B cell (primary cell): ENCODE data around the gene ACR. TPM values are rescaled to one million over a fixed set of nuclear protein-coding genes. Genes with fewer than 3 reads are reported as not detected.

ENCODE experiments used
- ATAC-seq: fragments of 200-7000 bp; cut with Tn5 transposase; one replicate; pipeline ENCODE4 v1.10.0; 2021; ENCODE audit warnings: low read depth, mild to moderate bottlenecking, moderate number of reproducible peaks, moderate library complexity
- CTCF ChIA-PET: fragments of 350-600 bp; sonication (Branson Sonifier 250); formaldehyde crosslinking; loops from one replicate; lab custom pipeline; 2021; ENCODE audit warnings: antibody characterized with exemption, inconsistent platforms; lab: Charles Lee
- POLR2A ChIA-PET: fragments of 350-600 bp; sonication (Branson Sonifier 250); formaldehyde crosslinking; loops from one replicate; lab custom pipeline; 2021; ENCODE audit warnings: antibody characterized with exemption; lab: Charles Lee
- DNase-seq: peaks from one replicate; pipeline ENCODE4 v3.0.0; 2013
- H2AFZ ChIP-seq: 2 replicates; pipeline ENCODE4 v1.6.1; 2012; ENCODE audit warnings: mild to moderate bottlenecking, low read depth, low read length; ENCODE audit not compliant: insufficient read depth, poor library complexity, severe bottlenecking
- H3K27ac ChIP-seq, 2 donors: 1 replicate in 1 of 2; 2 replicates in 1 of 2; pipeline ENCODE4 v1.5.1; 2012 to 2013; ENCODE audit warnings: low read length in 2 of 2, mild to moderate bottlenecking in 2 of 2, moderate library complexity in 1 of 2
- H3K27me3 ChIP-seq, 4 experiments: fragments of 200-600 bp in 1 of 4; sonication (generic) in 1 of 4; replicated peaks in 1 of 4; 1 replicate in 2 of 4; 2 replicates in 2 of 4; pipeline versions ENCODE4 v1.6.1 to v1.7.0; 2013 to 2016; ENCODE audit warnings: low read length in 3 of 4, mild to moderate bottlenecking in 2 of 4, mixed read lengths in 1 of 4, moderate library complexity in 1 of 4; ENCODE audit not compliant: insufficient read depth in 4 of 4, control insufficient read depth in 3 of 4; ENCODE audit errors: control extremely low read depth in 1 of 4
- H3K36me3 ChIP-seq, 2 experiments: replicated peaks in 1 of 2; 1 replicate in 1 of 2; 2 replicates in 1 of 2; pipeline versions ENCODE4 v1.6.1 to v1.7.1; 2013; ENCODE audit warnings: low read length in 1 of 2; ENCODE audit not compliant: insufficient read depth in 2 of 2, control insufficient read depth in 1 of 2; ENCODE audit errors: control extremely low read depth in 1 of 2, extremely low read depth in 1 of 2
- H3K4me1 ChIP-seq, 2 donors: fragments of 200-600 bp in 1 of 2; sonication (generic) in 1 of 2; 1 replicate in 1 of 2; 2 replicates in 1 of 2; pipeline versions ENCODE4 v1.5.1 to v1.6.1; 2013 to 2017; ENCODE audit warnings: low read length in 2 of 2; ENCODE audit not compliant: control insufficient read depth in 2 of 2, insufficient read depth in 2 of 2
- H3K4me2 ChIP-seq: replicated peaks from 2 replicates; pipeline ENCODE3; 2012; ENCODE audit warnings: mild to moderate bottlenecking, low read depth, low read length; ENCODE audit not compliant: poor library complexity, severe bottlenecking
- H3K4me3 ChIP-seq, 5 experiments: fragments of 200-600 bp in 1 of 5; sonication (generic) in 1 of 5; 1 replicate in 3 of 5; 2 replicates in 2 of 5; pipeline versions ENCODE4 v1.5.1 to v1.7.0; 2011 to 2016; ENCODE audit warnings: low read length in 4 of 5, mild to moderate bottlenecking in 4 of 5, low read depth in 2 of 5, control low read depth in 1 of 5, moderate library complexity in 1 of 5; ENCODE audit not compliant: insufficient read depth in 1 of 5; ENCODE audit errors: control extremely low read depth in 1 of 5, extremely low read depth in 1 of 5
- H3K79me2 ChIP-seq: fragments of 200-600 bp; sonication (generic); one replicate; pipeline ENCODE4 v1.6.0; 2016; ENCODE audit warnings: low read length; ENCODE audit not compliant: control insufficient read depth, insufficient read depth
- H3K9ac ChIP-seq: fragments of 200-600 bp; sonication (generic); 2 replicates; pipeline ENCODE4 v1.6.1; 2017; ENCODE audit warnings: mild to moderate bottlenecking, low read length, moderate library complexity
- H3K9me3 ChIP-seq, 3 donors: one replicate each; pipeline versions ENCODE4 v1.6.1 to v1.7.1; 2013; ENCODE audit warnings: low read length in 2 of 3; ENCODE audit not compliant: control insufficient read depth in 2 of 3, insufficient read depth in 1 of 3; ENCODE audit errors: control extremely low read depth in 1 of 3
- H4K20me1 ChIP-seq: 2 replicates; pipeline ENCODE4 v1.6.0; 2012; ENCODE audit warnings: mild to moderate bottlenecking, low read length; ENCODE audit not compliant: insufficient read depth, control insufficient read depth, poor library complexity, severe bottlenecking
- H3K27ac Mint-ChIP-seq: one replicate; pipeline ENCODE4 v1.8.0; 2021; ENCODE audit warnings: mixed read lengths
- H3K27me3 Mint-ChIP-seq: one replicate; pipeline ENCODE4 v1.8.0; 2021; ENCODE audit warnings: mixed read lengths
- H3K4me1 Mint-ChIP-seq: one replicate; pipeline ENCODE4 v1.8.0; 2021; ENCODE audit warnings: mixed read lengths
- H3K4me3 Mint-ChIP-seq: one replicate; pipeline ENCODE4 v1.8.0; 2021; ENCODE audit warnings: mixed read lengths
- H3K9me3 Mint-ChIP-seq: one replicate; pipeline ENCODE4 v1.8.0; 2022; ENCODE audit warnings: mixed read lengths; ENCODE audit not compliant: insufficient read depth
- CTCF ChIP-seq: fragments of 200-600 bp; IDR thresholded peaks from one replicate; pipeline ENCODE4 v1.8.0; 2022; ENCODE audit warnings: antibody characterized with exemption, mild to moderate bottlenecking
- EZH2 ChIP-seq: IDR thresholded peaks from 2 replicates; pipeline ENCODE4 v1.6.1; 2012; ENCODE audit warnings: borderline replicate concordance, low read depth, mild to moderate bottlenecking, moderate library complexity, low read length; ENCODE audit not compliant: insufficient read depth, poor library complexity, severe bottlenecking
- whole genome bisulfite sequencing: methylation state at CpG from one replicate; pipeline ENCODE4 v1.1.5; 2013; ENCODE audit warnings: missing lambda C conversion rate; ENCODE audit not compliant: insufficient coverage; 5-methylcytosine and 5-hydroxymethylcytosine counted together
- intact Hi-C: fragments of 100-400 bp; cut with micrococcal nuclease; formaldehyde crosslinking; loops from one replicate; pipeline ENCODE4 v1.10.0; 2022
- polyA plus RNA-seq: library from polyadenylated mRNA; depleted of rRNA; stranded (reverse); fragments of >200 nt; gene quantifications from 2 replicates; pipeline ENCODE4 v1.2.3, GENCODE V29; 2012
- total RNA-seq, 2 donors: library from RNA; stranded (reverse); fragments of 120-200 nt in 1 of 2; gene quantifications; 1 replicate in 1 of 2; 2 replicates in 1 of 2; pipeline versions ENCODE4 v1.2.3 to v1.2.4, GENCODE V29; 2013 to 2022

ACR gene
- total and polyA plus RNA-seq, 2 donors (not counting 1 experiment from before 2014, with no cell fraction given), result not detected

DNA sequence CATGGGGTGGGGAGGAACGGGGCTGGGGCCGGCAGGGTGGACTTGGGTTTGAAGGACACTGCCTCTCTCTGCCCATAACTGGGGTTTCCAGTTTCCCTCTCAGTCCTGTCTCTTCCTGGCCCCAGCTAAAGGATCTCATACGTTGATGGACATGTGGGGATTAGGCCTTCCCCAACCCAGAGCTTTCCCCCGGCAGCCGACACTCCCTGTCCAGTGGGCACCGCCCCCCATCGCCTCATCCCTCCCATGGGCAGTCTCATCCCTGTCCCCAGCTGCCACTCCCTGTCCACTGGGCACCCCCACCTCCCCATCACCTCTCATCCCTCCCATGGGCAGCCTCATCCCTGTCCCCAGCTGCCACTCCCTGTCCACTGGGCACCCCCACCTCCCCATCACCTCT is 22.2 kb upstream of the ACR start:
- Histone ChIP-seq H3K27me3 (no peaks in the 10 kb centered on the region), H3K27ac (no peak overlapping the region), H3K36me3 (no peaks in the 10 kb centered on the region), H2AFZ (no peak overlapping the region), H3K4me1 (no peaks in the 10 kb centered on the region), H3K4me2 (no peak overlapping the region), H3K4me3 (no peak overlapping the region), H4K20me1 (no peaks in the 10 kb centered on the region), H3K9ac (no peak overlapping the region), H3K79me2 (no peaks in the 10 kb centered on the region), H3K9me3 (peaks cover 0 to 4% (median 0%) of the 10 kb centered on the region in 3 donors)
- H3K9me3 Mint-ChIP-seq, result peaks cover 2% of the 10 kb centered on the region
- ChIA-PET POLR2A (no interaction called here), CTCF (no interaction called here)
- H3K27me3 Mint-ChIP-seq, result peaks cover 16% of the 10 kb centered on the region
- intact Hi-C loops, result no loop called here
- TF ChIP-seq EZH2, result no peak
- no peak for TF ChIP-seq CTCF
- no peak for DNase-seq
- H3K27ac Mint-ChIP-seq, result no peak overlapping the region
- H3K4me3 Mint-ChIP-seq, result no peak overlapping the region
- H3K4me1 Mint-ChIP-seq, result no peaks in the 10 kb centered on the region
- 89% methylated on average over 4 of the region's 7 CpGs for WGBS
- no peak for ATAC-seq

GRCh38 chr22:50716290-50717024 is 21.5 kb upstream of the ACR start:
- H3K4me1 ChIP-seq, result no peaks in the 10 kb centered on the region
- Mint-ChIP-seq H3K4me1 (no peaks in the 10 kb centered on the region), H3K9me3 (no peaks in the 10 kb centered on the region), H3K27ac (no peak overlapping the region), H3K4me3 (no peak overlapping the region), H3K27me3 (peaks cover 12% of the 10 kb centered on the region)
- WGBS, result 89% methylated on average over 12 of the region's 13 CpGs
- no peaks in the 10 kb centered on the region for H3K79me2 ChIP-seq
- ATAC-seq (no peak), DNase-seq (no peak)
- TF ChIP-seq EZH2 (no peak), CTCF (no peak)
- H4K20me1 ChIP-seq, result no peaks in the 10 kb centered on the region
- POLR2A ChIA-PET, result no interaction called here
- H3K9me3 ChIP-seq, result no peaks in the 10 kb centered on the region
- CTCF ChIA-PET, result no interaction called here
- H3K36me3 ChIP-seq, result no peaks in the 10 kb centered on the region
- no peak overlapping the region for H3K4me3 ChIP-seq
- no peak overlapping the region for H2AFZ ChIP-seq
- intact Hi-C loops, result no loop called here
- no peak overlapping the region for H3K4me2 ChIP-seq
- H3K27me3 ChIP-seq, result no peaks in the 10 kb centered on the region
- no peak overlapping the region for H3K9ac ChIP-seq
- no peak overlapping the region for H3K27ac ChIP-seq
